Retina (tissue), 1 donor: ENCODE measurements around the gene LMNB1.
"Not testable (repeated sequence)": the region's sequence is repeated elsewhere in the genome, so short reads cannot be mapped to it uniquely, and the experiment has no call there.

Experiments used
- DNase-seq: peaks from one replicate; pipeline ENCODE4 v3.0.0-alpha.2; 2016

LMNB1 gene

DNA sequence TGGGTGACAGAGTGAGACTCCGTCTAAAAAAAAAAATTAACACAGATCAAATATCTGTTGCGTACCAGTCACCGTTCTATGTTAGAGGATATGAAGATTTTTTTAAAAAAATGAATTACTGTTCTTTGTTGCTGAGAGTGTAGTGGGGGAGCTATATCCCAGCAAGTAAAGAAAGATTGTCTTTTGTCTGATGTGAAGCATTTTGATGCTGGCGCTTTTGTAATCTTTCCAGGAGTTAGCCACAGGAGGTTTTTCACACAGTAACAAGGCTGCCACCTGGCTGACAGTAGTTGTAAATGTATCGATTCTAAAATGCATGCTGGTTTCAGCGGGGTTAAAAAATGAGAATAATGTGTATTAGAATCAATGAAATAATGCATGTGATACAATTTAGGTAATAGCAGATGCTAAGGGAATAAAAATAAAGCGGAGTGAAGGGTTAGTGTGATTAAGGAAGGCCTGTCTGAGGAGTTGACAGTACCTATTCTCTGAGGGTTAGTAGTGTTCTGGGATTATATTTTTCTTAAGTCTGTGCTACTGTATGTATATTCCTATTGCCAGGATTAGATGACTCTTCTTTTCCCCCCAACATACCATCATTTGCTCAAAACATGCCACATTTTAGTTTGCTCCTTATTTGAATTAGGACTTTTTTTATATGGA is 3.4 kb downstream of the LMNB1 start:
- DNase-seq: peak; percentile 71

DNA sequence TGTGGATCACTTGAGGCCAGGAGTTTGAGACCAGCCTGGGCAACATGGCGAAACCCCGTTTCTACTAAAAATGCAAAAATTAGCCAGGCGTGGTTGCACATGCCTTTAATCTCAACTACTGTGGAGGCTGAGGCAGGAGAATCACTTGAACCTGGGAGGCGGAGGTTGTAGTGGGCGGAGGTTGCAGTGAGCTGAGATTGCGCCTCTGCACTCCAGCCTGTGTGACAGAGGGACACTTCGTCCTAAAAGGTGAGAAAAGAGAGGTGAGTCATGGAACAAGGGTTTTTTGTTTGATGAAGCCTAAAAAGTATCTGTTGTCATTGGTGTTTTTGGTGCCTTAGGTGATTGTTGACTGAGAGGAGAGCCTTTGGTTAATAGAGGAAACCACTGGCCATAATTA is 11.5 kb downstream of the LMNB1 start:
- not testable (repeated sequence) for DNase-seq

DNA sequence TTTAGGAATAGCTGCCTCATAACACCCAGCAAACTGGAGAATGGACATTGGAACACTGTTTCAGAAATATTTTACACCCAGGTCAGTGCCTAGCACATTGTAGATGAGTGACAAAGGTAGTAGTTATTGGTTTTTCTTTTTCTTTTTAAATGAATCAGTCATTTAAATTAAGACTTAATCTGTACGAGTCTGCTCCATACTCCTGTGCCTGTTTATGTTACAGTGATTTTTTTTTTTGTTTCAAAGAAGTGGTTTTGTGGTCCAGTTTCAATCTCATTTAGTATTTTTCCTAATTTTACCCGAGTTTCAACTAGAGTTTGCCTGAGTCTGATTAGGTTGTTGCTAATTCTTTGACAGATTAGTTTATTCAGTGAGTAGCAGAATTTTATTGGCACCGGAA is 16.2 kb downstream of the LMNB1 start:
- DNase-seq: no peak

DNA sequence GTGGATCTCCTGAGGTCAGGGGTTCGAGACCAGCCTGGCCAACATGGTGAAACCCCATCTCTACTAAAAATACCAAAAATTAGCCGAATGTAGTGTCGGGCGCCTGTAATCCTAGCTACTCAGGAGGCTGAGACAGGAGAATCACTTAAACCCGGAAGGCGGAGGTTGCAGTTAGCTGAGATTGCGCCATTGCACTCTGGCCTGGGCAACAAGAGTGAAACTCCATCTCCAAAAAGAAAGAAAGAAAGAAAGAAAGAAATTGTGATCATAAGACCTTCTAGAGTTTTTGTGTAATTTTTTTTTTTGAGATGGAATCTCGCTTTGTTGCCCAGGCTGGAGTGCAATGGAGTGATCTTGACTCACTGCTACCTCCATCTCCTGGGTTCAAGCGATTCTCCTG is 16.7 kb downstream of the LMNB1 start:
- not testable (repeated sequence) for DNase-seq

DNA sequence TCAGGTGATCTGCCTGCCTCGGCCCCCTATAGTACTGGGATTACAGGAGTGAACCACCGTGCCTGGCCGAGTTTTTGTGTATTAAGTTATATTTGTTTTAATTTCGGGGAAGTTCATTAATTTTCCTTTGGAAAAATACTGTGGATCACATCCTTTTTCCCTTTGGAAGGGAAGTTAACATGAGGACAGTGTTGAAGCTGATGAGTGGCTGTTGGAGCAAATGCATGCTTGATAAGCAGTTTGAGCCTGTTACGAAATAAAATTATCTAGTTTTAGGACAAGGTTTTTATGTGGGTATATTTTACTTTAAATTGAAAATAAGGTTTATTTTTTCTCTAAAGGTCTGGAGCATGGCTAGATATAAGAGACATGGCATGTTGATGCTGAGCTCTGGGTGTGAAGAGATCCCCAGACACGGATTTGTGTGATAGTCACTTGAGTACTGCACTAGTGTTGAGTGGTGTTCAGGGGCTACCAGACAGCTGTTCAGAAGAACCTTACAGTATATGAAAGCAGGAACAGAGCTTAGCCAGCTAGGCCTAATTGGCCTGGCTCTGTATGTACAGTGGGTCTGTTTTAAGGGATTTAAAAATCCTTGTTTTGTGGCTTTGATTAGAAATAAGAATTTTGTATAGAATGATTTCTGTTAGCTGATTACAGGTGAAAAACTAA is 17.4 kb downstream of the LMNB1 start:
- DNase-seq: no peak

DNA sequence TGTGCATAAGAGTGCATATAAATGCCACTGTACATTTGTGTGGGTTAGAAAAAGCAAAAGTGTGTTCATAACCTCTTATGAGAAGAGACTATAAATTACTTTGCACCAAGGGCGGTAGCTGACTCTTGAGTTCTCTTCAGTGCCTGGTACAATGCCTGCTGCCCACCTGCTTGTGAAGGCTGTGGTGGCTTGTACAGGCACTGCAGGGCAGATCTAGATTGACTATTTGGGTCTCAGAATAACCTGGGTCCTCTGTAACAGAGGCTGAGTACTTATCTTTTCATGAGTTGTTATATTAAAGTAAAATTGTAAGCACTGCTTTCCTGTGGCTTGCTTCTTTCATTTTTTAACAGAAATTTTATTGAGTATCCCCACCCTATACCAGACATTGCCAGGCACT is 22.8 kb downstream of the LMNB1 start:
- DNase-seq: no peak

DNA sequence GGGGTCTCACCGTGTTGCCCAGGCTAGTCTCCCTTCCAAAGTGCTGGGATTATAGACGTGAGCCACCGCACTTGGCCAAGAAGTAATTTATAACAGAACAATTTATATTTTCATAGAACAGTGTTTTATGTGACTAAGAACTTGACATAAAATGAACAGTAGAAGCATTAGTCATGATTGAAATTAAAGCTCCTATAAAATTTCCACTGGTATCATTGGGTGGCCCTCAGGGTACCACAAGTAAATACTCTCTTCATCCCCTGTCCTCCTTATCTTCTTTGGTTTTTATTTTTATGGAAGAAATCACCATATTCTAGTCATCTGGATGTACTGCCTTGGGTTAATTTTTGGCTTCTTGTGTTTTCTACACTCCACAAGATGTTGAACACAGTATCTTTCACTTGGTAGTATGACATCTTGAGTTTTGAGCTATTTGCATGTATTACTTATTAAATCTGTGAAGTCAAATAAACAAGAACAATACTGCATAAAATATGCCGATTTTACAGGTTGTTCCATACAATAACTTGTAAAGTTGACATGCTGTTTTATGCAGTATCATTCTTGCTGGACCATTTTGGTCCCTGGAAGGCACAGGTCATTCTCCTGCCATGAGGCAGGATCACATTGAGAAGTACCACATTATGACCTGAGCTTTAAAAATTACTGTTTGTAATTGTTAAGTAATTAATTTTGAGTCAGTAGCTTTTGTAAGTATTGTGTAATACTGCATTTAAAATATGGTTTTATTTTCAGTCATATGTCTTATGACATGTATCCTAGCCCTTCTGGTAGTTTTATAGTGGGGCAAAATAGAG is 24.4 kb downstream of the LMNB1 start:
- no peak for DNase-seq

DNA sequence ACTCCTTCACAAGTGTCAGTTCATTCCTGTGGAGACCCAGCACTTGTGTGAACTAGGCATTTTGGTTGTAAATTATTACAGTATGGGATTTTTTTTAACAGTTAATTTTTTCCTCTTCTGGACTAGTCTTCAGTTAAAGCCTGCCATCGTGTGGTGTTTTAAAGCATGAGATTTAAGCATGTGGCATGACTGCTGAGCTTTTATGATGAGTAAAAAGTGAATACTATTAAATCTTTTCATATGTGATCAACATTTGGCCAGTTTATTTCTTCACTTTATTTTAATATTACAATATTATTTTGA is 25.0 kb downstream of the LMNB1 start:
- no peak for DNase-seq

DNA sequence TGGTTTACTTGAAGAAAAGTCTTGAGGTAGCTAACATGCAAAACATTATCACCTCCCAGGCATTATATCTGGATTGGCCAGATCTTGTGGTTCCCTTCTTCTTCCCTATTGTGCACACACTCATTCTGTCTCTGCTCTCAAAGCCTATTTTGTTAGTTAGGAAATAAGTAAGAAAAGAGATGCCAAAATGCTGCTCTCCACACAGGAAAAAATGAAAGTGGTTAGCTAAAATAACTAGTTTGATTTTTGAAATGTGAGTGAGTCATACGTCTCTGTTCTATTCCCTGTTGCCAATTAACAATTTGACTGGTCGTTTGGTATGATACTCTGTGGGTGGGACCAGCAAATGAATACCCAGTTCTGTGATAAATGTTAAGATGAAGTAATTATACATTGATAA is 28.1 kb downstream of the LMNB1 start:
- no peak for DNase-seq

DNA sequence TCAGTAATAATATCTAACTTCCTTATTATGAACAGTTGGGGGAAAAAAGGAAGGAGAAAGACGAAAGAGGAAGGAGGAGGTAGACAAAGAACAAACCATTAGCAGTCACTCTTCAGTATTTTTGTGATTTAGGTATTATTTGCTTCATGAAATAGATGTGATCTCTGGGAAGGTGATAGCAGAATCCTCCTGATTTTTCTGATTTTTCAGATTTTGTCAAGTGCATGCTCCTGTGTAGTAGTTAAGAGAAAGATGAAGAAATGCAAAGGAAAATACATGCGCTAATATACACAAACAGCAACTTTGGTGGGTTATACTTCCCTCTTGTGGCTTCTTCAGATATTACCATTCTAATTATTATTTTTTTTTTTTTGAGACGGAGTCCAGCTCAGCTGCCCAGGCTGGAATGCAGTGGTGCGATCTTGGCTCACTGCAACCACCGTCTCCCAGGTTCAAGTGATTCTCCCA is 31.6 kb downstream of the LMNB1 start:
- DNase-seq: peak; percentile 58

DNA sequence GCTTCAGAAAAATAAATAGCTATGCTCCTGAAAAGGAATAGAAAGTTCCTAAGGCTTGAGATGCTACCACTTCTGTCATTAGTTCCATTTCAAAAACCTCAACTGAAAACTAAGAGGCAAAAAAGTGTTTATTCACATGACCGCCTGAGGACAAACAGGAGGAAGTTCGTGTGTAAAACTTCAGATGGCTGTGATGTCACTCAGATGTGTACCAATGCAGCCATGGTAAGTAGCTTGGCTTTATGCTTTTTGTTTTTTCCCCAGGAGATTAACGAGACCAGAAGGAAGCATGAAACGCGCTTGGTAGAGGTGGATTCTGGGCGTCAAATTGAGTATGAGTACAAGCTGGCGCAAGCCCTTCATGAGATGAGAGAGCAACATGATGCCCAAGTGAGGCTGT is 33.0 kb downstream of the LMNB1 start:
- no peak for DNase-seq

DNA sequence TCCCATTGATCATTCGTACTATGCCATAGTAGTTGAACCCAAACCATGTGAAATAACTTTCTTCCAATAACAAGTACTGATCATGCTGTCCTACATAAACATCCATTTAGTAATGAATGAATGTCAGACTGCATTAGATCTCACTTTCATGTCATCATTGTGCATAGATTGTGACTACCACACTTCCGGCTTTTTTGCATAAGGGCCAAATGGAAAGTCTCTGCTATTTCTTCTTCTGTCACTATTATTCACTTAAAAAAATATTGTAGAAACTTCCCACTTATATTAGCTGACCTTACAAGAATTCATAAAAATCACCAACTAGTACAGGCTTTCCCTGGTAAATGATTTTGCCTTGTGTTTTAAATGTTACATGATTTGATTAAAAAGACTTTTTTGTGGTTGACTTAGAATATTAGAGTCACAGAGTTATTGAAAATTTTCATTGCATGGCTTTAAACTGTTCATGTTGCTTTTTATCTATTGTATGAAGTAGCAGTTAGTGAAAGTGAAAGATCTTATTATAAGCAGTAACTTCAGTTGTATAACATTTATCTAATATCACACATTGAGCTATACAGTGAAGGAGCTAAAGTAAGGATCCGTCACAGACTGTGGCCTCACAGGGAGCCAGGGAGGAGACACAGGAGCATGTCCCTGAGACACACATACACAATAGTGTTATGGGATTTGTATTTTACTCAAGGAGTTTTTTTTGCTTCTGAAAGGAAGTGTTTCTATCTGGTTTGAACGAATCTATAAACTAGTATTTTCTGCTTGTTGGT is 33.9 kb downstream of the LMNB1 start:
- no peak for DNase-seq

DNA sequence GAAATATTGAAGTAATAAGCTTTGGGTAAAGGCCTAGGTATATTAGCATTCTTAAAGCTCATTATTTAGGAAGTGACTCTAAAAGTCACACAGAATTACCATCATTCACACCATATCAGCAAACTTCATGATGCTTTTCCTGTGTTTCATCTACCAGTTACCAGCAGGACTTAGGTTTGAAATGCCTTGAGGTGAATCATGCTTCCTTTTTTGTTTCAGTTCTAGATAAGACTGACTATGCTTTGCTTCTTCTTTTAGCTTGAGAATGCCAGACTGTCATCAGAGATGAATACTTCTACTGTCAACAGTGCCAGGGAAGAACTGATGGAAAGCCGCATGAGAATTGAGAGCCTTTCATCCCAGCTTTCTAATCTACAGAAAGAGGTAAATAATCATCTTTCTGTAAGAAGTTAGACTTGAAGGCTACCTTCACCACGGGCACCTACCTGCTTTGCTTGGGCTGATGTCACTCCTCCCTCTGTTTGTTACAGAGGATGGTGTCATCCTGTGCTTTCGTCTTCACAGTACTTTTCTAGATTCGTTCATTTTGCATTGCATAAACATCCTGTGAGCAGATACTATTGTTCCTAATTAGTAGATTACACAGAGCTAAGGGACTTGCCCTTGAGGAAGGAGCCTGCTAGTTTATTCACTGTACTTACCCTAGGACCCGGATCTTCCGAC is 34.7 kb downstream of the LMNB1 start:
- no peak for DNase-seq

DNA sequence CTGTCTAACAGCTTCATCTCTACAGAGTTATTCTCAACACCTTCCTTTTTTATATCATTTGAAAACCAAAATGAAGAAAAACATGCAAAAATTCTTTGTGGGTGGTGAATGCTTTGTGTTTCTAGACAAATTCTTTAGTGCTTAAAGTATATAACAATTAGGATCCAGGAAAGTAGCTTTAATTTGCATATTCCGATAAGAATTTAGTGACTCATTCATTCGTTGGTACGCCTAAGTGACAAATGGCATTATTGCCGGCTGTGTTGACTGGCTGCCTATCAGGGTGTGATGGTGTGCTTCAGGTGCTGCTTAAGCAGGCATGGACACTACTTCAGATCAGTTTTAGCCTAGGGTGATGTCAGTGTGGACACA is 35.2 kb downstream of the LMNB1 start:
- no peak for DNase-seq

DNA sequence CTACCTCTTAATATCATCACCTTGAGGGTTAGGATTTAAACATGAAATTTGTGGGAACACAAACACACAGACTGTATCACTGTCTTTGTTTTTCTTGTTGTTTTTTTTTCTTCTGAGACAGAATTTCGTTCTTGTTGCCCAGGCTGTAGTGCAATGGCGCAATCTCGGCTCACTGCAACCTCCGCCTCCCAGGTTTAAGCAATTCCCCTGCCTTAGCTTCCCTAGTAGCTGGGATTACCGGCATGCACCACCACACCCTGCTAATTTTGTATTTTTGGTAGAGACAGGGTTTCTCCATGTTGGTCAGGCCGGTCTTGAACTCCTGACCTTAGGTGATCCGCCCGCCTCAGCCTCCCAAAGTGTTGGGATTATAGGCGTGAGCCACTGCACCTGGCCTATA is 36.9 kb downstream of the LMNB1 start:
- not testable (repeated sequence) for DNase-seq

DNA sequence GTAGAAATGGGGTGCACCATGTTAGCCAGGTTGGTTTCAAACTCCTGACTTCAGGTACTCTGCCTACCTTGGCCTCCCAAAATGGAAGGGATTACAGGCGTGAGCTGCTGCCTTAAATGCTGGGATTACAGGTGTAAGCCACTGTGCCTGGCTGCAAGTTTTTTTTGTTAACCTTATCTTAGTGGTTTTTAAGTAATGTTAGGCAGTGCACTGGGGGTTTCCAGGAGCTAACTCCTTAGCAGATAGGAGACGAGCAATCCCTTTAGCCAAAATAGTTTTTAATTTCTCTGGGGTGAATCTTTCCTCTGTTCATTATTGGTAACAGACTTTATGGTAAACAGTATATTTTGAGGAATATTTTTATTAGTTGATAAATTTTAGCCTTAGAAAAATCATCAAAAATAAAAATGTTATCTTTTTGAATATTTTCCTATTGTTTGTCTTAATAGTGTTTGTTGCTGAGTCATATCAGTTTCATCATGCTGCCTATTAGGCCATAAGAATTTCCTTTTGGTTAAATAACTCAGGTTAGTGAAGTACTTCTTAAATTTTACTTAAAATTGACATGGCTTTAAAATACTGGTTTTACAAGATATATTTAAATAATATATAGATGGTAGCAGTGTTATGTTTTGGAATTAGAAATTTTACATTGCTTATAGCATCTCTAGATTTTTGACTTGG is 37.9 kb downstream of the LMNB1 start:
- DNase-seq: no peak

DNA sequence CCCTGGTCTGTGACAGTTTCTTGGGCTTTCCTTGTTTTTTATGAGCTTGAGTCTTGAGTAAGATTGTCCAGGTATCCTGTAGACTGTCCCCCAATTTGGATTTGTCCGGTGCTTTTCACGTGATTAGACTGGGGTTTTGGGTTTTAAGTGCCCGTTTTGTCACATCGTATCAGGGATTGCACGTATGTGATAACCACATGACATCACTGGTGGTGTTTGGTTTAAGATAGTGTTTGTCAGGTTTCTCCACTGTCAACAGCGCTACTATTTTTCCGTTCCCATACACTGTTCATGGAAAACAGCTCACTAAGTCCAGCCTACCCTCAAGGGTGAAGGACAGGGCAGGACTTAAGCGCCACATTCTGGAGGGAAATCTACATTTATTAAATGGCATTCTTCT is 39.7 kb downstream of the LMNB1 start:
- DNase-seq: no peak

DNA sequence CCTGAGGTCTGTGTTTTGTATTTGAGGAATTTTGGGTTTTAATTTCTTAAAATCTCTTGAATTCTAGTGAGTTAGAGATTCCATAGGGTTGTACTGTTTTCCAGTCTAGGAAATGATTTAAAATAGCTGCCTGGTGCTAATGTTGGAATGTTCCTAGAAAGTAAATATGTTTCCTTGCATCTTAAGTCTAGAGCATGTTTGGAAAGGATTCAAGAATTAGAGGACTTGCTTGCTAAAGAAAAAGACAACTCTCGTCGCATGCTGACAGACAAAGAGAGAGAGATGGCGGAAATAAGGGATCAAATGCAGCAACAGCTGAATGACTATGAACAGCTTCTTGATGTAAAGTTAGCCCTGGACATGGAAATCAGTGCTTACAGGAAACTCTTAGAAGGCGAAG is 41.8 kb downstream of the LMNB1 start:
- no peak for DNase-seq

DNA sequence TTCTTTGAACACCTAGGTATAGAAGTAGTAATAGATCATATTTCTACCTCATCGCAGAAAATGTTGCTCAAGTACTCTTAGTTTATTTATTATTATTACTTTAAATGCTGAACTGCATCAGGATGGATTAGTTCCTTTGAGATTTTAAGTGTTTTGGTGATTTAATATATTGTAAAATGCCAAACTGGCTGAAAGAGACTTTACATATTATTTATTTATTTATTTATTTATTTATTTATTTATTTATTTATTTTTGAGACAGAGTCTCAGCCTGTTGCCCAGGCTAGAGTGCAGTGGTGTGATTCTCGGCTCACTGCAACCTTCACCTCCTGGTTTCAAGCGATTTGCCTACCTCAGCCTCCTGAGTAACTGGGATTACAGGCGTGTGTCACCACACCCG is 42.3 kb downstream of the LMNB1 start:
- DNase-seq: no peak

DNA sequence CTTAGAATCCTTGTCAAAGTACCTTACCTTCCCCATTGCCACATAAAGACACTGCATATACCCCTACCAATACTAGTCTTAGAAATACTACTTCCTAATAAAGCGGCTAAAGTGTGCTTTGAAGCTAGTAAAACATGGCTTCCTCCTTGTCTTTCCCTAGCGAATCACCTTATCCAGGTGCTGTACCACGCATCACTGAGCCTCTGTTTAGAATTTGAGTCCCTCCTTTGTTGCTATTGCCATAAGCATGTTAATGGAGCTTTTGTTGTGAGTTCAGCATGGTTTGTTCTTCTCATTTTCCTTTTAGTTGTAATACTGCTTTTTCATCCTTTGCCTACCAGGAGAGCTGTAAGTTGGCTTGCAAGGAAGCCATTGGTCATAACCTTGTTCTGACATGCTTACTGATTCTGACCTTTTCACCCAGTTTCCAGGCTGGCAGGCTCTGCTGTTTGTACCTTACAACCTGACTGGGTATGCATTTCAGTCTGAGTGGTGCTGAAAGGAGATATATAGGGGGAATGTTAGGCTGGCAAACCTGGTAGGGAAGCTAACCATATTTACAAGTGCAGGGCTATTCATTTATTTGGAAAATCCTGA is 49.8 kb downstream of the LMNB1 start:
- no peak for DNase-seq

DNA sequence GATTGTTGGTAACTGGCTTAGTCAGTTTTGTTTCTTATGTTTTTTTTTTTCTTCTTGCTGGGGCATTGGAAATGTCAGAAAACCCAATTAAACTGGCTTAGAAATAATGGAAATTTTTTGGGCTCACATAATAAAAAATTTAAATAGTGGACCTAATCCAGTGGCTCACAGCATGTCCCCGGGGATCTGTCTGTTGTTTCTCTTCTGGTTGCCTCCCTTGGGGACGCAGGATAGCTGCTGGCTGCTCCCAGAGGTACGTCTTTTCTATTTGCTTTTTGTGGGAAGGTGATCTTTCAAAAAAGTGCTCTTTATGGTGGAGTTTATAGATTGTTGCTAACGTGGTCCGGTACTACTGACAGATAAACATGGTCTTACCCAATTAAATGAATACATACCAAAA is 52.2 kb downstream of the LMNB1 start:
- no peak for DNase-seq

DNA sequence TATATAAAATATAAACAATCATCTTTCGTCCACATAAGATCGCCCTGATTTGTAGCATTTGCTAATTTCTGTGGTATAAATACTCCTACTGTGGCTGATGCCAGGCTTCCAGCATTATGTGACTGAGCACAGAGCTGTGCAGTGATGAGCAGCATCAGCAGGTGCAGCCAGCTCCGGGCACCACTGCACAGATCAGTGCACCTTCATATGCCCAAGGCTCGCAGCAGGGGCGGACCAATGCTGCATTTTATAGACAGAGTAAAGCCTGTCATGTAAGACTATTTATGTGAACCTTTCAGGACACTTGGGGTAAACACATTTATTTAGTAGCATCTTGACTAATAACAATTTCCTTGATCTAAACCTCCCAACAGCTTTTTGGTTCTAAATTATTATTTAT is 53.1 kb downstream of the LMNB1 start:
- DNase-seq: no peak
